A549 treated with AZD9567 at 1 μM for 4 hours (cell line): Measurements from ENCODE around the gene ZNF711. TPM values are rescaled to one million over a fixed set of nuclear protein-coding genes. Genes with fewer than 3 reads are reported as not detected.

Source experiments
- total RNA-seq: library from RNA; stranded (reverse); fragments of 200-300 nt; extraction: Qiagen RNA extraction; gene quantifications from 5 replicates; pipeline ENCODE4 v1.2.3, GENCODE V29; 2022; ENCODE audit not compliant: insufficient read depth

ZNF711 gene
- total RNA-seq = 0.66 to 0.90 TPM (median 0.76 TPM) in 5 replicates

DNA sequence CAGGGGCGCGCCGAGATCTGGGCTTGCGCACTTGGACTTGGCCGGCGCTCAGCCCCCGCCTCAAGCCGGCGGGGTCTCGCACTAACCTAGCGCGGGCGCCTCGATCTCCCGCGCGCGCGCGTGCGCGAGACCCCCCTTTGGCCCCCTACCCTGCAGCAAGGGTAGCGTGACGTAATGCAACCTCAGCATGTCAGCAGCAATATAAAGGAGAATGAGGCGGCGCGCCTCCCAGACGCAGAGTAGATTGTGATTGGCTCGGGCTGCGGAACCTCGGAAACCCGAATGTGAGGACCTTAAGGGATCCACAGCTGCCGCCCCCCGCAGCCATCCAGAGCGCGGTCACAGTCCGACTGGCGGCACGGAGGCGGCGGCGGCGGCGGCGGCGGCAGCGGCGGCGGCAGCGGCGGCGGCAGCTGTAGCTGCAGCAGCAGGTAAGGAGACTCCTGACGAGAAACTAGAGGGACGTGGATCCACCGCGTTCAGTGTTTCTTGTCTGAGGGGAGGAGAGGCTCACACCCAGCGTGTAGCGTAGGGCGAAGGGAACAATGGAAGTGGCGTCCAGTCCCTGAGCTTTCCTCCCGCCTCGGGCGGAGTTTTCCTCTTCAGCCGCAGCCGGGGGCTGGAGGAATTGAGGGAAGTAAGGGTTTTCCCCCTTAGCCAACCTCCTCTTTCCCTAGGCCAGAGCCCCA, at the start of gene ZNF711, which contains the start of gene SATL1:
ZNF711 (plus strand) TSS at position 231 of the 689 bp plus-strand sequence. CDS start 3,582 bp downstream, outside the sequence.
SATL1 (minus strand) TSS at position 19 of the 689 bp plus-strand sequence. CDS start 134,811 bp downstream, outside the sequence.

Other genes starting within 250 kb of the ZNF711 start
- 7.3 to 10.0 TPM (median 8.4 TPM) in 5 replicates for gene APOOL, start 240.1 kb upstream of the ZNF711 start, total RNA-seq
- 0.02 to 0.03 TPM in 2 of 5 replicates, not detected in the others for gene SATL1, start 212 bp upstream of the ZNF711 start, total RNA-seq
- 1.7 to 2.9 TPM (median 2.3 TPM) in 5 replicates for gene POF1B, start 135.7 kb downstream of the ZNF711 start, total RNA-seq